Upper lobe of right lung (tissue), 1 donor: Measurements from ENCODE around the gene UPK1B. TPM values are rescaled to one million over a fixed set of nuclear protein-coding genes. Genes with fewer than 3 reads are reported as not detected.

Experiments used
- ATAC-seq: fragments of 200-7000 bp; cut with Tn5 transposase; one replicate; pipeline ENCODE4 v1.9.1; 2020; ENCODE audit warnings: mild to moderate bottlenecking, moderate library complexity
- DNase-seq: peaks from one replicate; pipeline ENCODE4 v3.0.0-alpha.2; 2020
- H3K27ac ChIP-seq: fragments of 200-600 bp; one replicate; pipeline ENCODE4 v1.8.0; 2022
- H3K27me3 ChIP-seq: fragments of 200-600 bp; one replicate; pipeline ENCODE4 v1.8.0; 2022; ENCODE audit warnings: mild to moderate bottlenecking
- H3K36me3 ChIP-seq: fragments of 200-600 bp; one replicate; pipeline ENCODE4 v1.8.0; 2022
- H3K4me1 ChIP-seq: fragments of 200-600 bp; one replicate; pipeline ENCODE4 v1.8.0; 2022
- H3K4me3 ChIP-seq: fragments of 200-600 bp; one replicate; pipeline ENCODE4 v1.8.0; 2022; ENCODE audit warnings: mild to moderate bottlenecking
- H3K9me3 ChIP-seq: fragments of 200-600 bp; one replicate; pipeline ENCODE4 v1.8.0; 2022
- intact Hi-C: fragments of 100-400 bp; cut with DNase I; formaldehyde crosslinking; loops from one replicate; pipeline ENCODE4 v1.11.0; 2022
- total RNA-seq: library from RNA; stranded (reverse); fragmentation: NEBNext Ultra II Directional; extraction: Animal tissue kit (Norgen Biotek cat#: 25700); gene quantifications from one replicate; pipeline ENCODE4 v1.2.1, GENCODE V29; 2021
- TF ChIP-seq, protein P1 (sequence below): fragments of 200-600 bp; IDR thresholded peaks from one replicate; pipeline ENCODE4 v1.8.0; 2022; ENCODE audit warnings: antibody characterized with exemption
- donor health status: DM: no; HTN: yes; CAD: no; lungs with severe emphysema.

Gene UPK1B
- total RNA-seq, 1 donor from 2014 or later, result 5.4 TPM

DNA sequence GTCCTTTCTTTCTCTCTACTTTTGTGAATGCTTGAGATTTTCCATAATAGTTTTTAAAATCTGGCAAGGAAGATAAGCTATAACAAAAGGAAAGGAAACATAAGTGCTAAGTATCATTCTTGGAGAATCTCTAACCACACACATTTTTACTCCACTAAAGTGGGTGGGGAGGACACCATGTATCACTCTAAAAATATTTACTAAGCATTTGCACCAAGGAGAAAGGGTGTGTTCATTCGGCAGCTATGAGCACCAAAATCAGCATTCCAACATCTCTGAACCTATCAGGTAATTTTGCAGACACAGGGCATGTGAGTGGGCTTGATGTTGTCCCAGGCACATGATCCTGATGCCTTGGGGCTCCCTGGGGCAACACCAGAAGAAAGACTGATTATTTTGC is 61.8 kb downstream of the UPK1B start:
- intact Hi-C loops, result no loop called here
- H3K27ac ChIP-seq, result no peak overlapping the region
- no peak for ATAC-seq
- peaks cover 7% of the 10 kb centered on the region for H3K4me1 ChIP-seq
- TF ChIP-seq, protein P1, sequence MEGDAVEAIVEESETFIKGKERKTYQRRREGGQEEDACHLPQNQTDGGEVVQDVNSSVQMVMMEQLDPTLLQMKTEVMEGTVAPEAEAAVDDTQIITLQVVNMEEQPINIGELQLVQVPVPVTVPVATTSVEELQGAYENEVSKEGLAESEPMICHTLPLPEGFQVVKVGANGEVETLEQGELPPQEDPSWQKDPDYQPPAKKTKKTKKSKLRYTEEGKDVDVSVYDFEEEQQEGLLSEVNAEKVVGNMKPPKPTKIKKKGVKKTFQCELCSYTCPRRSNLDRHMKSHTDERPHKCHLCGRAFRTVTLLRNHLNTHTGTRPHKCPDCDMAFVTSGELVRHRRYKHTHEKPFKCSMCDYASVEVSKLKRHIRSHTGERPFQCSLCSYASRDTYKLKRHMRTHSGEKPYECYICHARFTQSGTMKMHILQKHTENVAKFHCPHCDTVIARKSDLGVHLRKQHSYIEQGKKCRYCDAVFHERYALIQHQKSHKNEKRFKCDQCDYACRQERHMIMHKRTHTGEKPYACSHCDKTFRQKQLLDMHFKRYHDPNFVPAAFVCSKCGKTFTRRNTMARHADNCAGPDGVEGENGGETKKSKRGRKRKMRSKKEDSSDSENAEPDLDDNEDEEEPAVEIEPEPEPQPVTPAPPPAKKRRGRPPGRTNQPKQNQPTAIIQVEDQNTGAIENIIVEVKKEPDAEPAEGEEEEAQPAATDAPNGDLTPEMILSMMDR, result no peak
- H3K4me3 ChIP-seq, result no peak overlapping the region
- H3K27me3 ChIP-seq, result no peaks in the 10 kb centered on the region
- no peak for DNase-seq
- H3K36me3 ChIP-seq, result peaks cover 39% of the 10 kb centered on the region
- no peaks in the 10 kb centered on the region for H3K9me3 ChIP-seq

DNA sequence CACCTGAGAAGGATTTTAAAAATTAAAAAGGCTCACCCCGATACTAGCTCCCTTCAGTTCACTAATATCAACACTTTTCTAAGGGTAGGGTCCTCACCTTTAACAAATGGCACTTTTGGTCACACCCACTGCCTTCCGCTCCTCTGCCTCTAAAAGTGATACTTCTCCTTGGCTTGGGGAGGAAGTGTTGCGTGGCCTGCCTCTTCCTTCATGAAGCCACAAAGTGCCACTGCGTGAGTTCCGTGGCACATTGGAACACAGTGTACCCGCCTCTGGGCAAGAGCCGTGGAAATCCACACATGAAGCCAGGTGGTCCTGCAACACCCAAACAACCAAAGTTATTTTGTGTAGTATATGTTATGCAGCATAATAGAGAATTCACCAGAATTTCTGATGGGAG is 63.4 kb downstream of the UPK1B start:
- Histone ChIP-seq H3K36me3 (peaks cover 28% of the 10 kb centered on the region), H3K4me3 (no peak overlapping the region), H3K4me1 (peaks cover 13% of the 10 kb centered on the region), H3K27me3 (no peaks in the 10 kb centered on the region), H3K27ac (no peak overlapping the region), H3K9me3 (no peaks in the 10 kb centered on the region)
- ATAC-seq, result no peak
- no peak for DNase-seq
- intact Hi-C loops, result no loop called here
- TF ChIP-seq, protein P1, result no peak

DNA sequence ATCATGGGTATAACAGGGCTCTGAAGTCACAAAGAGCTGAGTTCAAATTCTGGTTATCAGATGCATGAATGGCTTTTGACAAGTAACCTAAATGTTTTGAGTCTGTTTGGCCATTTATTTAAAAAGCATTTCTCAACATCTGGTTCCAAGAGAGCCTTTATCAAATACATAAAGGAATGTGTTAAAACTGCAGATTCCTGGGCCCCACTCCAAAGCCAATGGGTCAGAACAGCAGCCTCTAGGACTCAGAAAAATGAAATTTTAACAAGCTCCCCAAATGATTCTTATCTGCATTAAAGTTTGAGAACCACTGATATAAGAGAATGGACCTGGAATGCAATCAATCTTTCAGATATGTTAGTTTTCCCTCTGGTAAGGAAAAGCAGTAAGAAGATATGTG is 63.9 kb downstream of the UPK1B start:
- ATAC-seq (no peak), DNase-seq (no peak)
- no peak overlapping the region for H3K27ac ChIP-seq
- H3K4me3 ChIP-seq, result no peak overlapping the region
- H3K4me1 ChIP-seq, result peaks cover 13% of the 10 kb centered on the region
- TF ChIP-seq, protein P1, result no peak
- no peaks in the 10 kb centered on the region for H3K27me3 ChIP-seq
- H3K9me3 ChIP-seq, result no peaks in the 10 kb centered on the region
- H3K36me3 ChIP-seq, result peaks cover 23% of the 10 kb centered on the region
- intact Hi-C loops, result no loop called here

DNA sequence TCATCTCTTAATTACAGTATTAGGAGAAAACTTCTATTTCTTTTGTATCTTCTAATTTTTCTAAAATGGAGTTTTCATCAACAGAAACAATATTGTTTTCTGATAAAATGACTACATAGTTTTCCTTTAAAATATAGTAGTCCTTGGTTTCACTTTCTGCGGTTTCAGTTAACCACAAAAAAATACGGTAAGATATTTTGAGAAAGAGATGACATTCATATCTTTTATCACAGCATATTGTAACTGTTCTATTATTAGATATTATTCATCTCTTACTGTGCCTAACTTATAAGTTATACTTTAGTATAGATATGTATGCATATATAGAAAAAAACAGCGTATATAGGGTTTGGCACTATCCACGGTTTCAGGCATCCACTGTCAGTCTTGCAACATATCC is 65.0 kb downstream of the UPK1B start:
- Histone ChIP-seq H3K36me3 (peaks cover 15% of the 10 kb centered on the region), H3K9me3 (no peaks in the 10 kb centered on the region), H3K4me3 (peak overlapping the region; percentile 81), H3K4me1 (peaks cover 13% of the 10 kb centered on the region), H3K27ac (no peak overlapping the region), H3K27me3 (no peaks in the 10 kb centered on the region)
- intact Hi-C loops, result no loop called here
- no peak for DNase-seq
- TF ChIP-seq, protein P1, result no peak
- ATAC-seq, result no peak

DNA sequence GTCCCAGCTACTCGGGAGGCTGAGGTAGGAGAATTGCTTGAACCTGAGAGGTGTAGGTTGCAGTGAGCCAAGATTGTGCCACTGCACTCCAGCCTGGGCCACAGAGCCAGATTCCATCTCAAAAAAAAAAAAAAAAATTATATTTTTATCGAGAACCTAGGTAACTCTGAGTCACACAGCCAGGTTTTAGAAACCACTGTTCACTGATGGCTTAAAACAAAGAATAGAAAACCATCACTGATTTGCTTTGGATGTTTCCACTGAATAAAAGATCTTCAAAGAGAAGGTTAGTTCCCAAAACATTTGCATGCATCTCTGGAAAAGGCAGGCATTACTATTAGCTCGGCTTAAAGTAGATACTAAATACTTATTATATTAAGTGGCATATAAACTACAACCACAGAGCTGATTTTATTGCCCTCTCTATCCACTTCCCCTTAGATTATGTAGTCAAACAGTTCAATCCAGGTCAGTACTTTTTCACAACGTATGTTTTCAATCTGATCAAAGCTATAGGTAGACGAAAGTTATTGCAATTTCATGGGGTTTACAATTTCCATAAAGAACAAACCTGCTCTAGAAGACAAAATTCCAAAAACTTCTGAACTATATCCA is 65.9 kb downstream of the UPK1B start:
- H3K36me3 ChIP-seq, result peaks cover 15% of the 10 kb centered on the region
- H3K9me3 ChIP-seq, result no peaks in the 10 kb centered on the region
- no peaks in the 10 kb centered on the region for H3K27me3 ChIP-seq
- DNase-seq (no peak), ATAC-seq (no peak)
- H3K4me1 ChIP-seq, result peaks cover 13% of the 10 kb centered on the region
- peak overlapping the region; percentile 81 for H3K4me3 ChIP-seq
- TF ChIP-seq, protein P1, result no peak
- intact Hi-C loops, result no loop called here
- H3K27ac ChIP-seq, result no peak overlapping the region
